Hepatocyte (in vitro differentiated cells): ENCODE data around the gene PCBP1.
"Not testable (repeated sequence)": the region's sequence is repeated elsewhere in the genome, so short reads cannot be mapped to it uniquely, and the experiment has no call there.

Experiments
- CTCF ChIP-seq: fragments of 200-600 bp; sonication (generic); IDR thresholded peaks from 2 replicates; pipeline ENCODE4 v1.5.1; 2016; ENCODE audit warnings: antibody characterized with exemption, mild to moderate bottlenecking; ENCODE audit not compliant: poor library complexity
- EZH2 ChIP-seq: fragments of 200-600 bp; sonication (generic); IDR thresholded peaks from 2 replicates; pipeline ENCODE4 v1.6.1; 2016; ENCODE audit warnings: antibody characterized with exemption, mild to moderate bottlenecking, borderline replicate concordance
- EZH2phosphoT487 ChIP-seq: fragments of 200-600 bp; sonication (generic); IDR thresholded peaks from one replicate; pipeline ENCODE4 v1.6.1; 2018; ENCODE audit warnings: antibody characterized with exemption, mild to moderate bottlenecking, low read depth, moderate library complexity; ENCODE audit not compliant: unreplicated experiment, severe bottlenecking

GRCh38 chr2:70102323-70102905 is 15.1 kb downstream of the PCBP1 start:
- not testable (repeated sequence) for TF ChIP-seq CTCF, EZH2, EZH2phosphoT487
